Brain microvascular endothelial cell (primary cell): Measurements from ENCODE around the gene ZBTB44.
"Not testable (repeated sequence)": the region's sequence is repeated elsewhere in the genome, so short reads cannot be mapped to it uniquely, and the experiment has no call there.

Source experiments
- DNase-seq: peaks from one replicate; pipeline ENCODE4 v3.0.0-alpha.2; 2020
- H3K27ac ChIP-seq: fragments of 250-450 bp; sonication (Bioruptor Pico); 2 replicates; pipeline ENCODE4 v1.5.1; 2020; ENCODE audit warnings: mild to moderate bottlenecking, moderate library complexity
- H3K27me3 ChIP-seq: fragments of 250-450 bp; sonication (Bioruptor Pico); replicated peaks from 2 replicates; pipeline ENCODE4 v1.5.1; 2020; ENCODE audit warnings: mild to moderate bottlenecking
- H3K36me3 ChIP-seq: fragments of 250-450 bp; sonication (Bioruptor Pico); replicated peaks from 2 replicates; pipeline ENCODE4 v1.5.1; 2020; ENCODE audit warnings: mild to moderate bottlenecking
- H3K4me3 ChIP-seq: 2 replicates; pipeline ENCODE4 v1.5.1; 2011; ENCODE audit warnings: low read depth, mild to moderate bottlenecking, control low read depth, low read length, moderate library complexity
- in situ Hi-C: cut with HindIII; loops from 2 replicates; pipeline ENCODE4 v1.10.0; 2017; ENCODE audit warnings: low sequenced_read_pairs, low pct_ligation_motif_present
- TF ChIP-seq, protein P1 (sequence below): IDR thresholded peaks from 2 replicates; pipeline ENCODE4 v1.5.1; 2011; ENCODE audit warnings: low read depth, mild to moderate bottlenecking, moderate library complexity, low read length, control low read depth, inconsistent platforms; ENCODE audit errors: missing control alignments

The ZBTB44 gene

DNA sequence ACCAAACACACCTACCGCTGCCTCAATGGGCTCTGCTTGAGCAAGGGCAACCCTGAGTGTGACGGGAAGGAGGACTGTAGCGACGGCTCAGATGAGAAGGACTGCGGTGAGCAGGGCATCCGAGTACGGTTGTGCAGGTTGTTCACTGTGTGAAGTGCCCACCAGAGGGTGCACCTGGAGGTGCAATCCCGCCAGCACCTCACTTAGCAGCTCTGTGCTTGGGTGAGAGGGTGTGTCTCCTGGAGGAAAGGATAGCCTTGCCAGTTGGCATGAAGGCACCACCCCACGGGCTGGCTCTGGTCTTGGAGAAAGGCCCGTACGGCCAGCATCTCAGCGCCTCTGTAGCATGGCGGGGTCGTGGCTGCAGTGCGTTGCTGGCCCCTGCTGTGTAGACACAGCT is 115.8 kb downstream of the ZBTB44 start:
- Histone ChIP-seq H3K27ac (no peak overlapping the region), H3K36me3 (no peaks in the 10 kb centered on the region), H3K27me3 (no peaks in the 10 kb centered on the region), H3K4me3 (no peak overlapping the region)
- no peak for DNase-seq
- in situ Hi-C loops: no loop called here
- TF ChIP-seq, protein P1, sequence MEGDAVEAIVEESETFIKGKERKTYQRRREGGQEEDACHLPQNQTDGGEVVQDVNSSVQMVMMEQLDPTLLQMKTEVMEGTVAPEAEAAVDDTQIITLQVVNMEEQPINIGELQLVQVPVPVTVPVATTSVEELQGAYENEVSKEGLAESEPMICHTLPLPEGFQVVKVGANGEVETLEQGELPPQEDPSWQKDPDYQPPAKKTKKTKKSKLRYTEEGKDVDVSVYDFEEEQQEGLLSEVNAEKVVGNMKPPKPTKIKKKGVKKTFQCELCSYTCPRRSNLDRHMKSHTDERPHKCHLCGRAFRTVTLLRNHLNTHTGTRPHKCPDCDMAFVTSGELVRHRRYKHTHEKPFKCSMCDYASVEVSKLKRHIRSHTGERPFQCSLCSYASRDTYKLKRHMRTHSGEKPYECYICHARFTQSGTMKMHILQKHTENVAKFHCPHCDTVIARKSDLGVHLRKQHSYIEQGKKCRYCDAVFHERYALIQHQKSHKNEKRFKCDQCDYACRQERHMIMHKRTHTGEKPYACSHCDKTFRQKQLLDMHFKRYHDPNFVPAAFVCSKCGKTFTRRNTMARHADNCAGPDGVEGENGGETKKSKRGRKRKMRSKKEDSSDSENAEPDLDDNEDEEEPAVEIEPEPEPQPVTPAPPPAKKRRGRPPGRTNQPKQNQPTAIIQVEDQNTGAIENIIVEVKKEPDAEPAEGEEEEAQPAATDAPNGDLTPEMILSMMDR: peak; percentile 21

DNA sequence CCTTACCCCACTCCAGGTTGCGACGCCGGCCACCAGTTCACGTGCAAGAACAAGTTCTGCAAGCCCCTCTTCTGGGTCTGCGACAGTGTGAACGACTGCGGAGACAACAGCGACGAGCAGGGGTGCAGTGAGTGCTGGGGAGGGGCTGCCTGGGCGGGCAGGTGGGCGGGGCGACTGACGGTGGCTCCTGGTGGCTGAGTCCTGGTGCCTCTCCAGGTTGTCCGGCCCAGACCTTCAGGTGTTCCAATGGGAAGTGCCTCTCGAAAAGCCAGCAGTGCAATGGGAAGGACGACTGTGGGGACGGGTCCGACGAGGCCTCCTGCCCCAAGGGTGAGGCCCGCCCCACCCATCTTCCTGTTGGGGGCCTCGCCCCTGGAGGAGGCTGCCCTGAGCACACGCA is 116.4 kb downstream of the ZBTB44 start:
- Histone ChIP-seq H3K4me3 (no peak overlapping the region), H3K27ac (no peak overlapping the region), H3K36me3 (no peaks in the 10 kb centered on the region), H3K27me3 (no peaks in the 10 kb centered on the region)
- TF ChIP-seq, protein P1: no peak
- in situ Hi-C loops: no loop called here
- no peak for DNase-seq

DNA sequence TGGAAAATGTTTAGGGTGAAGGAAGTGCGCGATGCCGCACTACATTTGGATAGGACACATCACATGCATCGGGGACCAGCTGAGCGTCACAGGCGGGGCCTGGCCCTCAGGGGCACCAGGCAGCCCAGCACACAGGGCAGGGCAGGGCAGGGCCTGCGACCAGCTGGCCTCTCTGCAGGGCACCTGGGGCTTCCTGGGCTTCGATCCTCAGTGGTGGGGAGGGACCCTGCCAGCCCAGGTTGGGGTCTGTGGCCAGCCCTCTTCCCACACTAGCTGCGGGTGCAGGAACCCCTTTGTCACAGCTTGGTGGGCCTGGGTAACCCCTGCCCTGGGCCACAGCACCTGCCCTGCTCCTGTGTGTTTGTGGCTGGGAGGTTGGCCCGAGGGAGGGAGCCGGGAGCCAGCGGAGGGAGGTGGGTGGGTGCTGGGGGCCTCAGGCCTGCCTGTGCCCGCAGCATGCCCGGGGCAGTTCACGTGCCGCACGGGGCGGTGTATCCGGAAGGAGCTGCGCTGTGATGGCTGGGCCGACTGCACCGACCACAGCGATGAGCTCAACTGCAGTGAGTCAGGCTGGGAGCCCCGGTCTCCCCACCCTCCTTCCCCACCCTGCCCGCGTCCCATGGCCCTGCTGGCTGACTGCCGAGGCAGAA is 117.2 kb downstream of the ZBTB44 start:
- DNase-seq: no peak
- H3K27me3 ChIP-seq: no peaks in the 10 kb centered on the region
- in situ Hi-C loops: no loop called here
- TF ChIP-seq, protein P1: no peak
- no peak overlapping the region for H3K4me3 ChIP-seq
- no peak overlapping the region for H3K27ac ChIP-seq
- no peaks in the 10 kb centered on the region for H3K36me3 ChIP-seq

DNA sequence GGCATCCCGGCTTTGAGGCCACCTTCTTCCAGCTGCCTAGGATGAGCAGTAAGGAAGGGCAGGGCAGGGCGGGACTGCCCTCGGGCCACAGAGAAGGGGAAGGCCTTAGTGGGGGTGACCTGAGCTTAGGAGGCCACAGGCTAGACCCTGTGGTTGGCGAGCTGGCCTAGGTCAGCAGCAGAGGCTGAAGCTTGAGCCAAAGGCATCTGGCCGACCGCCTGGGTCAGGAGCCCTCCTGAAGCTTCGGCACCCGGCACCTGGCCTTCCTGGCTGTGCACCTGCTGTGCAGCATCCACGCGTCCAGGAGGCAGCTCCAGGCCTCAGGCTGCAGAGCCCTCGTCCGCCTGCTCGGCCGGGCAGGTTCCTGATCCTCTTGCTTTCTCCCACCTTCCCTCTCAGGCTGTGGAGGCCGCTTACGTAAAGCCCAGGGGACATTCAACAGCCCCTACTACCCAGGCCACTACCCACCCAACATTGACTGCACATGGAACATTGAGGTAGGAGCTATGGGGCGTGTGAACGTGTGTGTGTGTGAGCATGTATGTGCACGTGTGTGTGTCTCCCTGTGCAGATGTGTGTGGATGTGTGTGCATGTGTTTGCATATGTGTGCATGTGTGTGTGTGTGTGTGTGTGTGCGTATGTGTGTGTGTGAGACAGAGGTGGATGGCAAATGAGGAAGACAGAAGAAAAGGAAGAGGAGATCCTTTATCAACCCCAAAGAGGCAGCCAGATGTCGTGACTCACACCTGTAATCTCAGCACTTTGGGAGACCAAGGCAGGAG is 120.3 kb downstream of the ZBTB44 start:
- no peak overlapping the region for H3K27ac ChIP-seq
- H3K27me3 ChIP-seq: no peaks in the 10 kb centered on the region
- no peak for DNase-seq
- H3K4me3 ChIP-seq: no peak overlapping the region
- in situ Hi-C loops: no loop called here
- TF ChIP-seq, protein P1: no peak
- no peaks in the 10 kb centered on the region for H3K36me3 ChIP-seq

DNA sequence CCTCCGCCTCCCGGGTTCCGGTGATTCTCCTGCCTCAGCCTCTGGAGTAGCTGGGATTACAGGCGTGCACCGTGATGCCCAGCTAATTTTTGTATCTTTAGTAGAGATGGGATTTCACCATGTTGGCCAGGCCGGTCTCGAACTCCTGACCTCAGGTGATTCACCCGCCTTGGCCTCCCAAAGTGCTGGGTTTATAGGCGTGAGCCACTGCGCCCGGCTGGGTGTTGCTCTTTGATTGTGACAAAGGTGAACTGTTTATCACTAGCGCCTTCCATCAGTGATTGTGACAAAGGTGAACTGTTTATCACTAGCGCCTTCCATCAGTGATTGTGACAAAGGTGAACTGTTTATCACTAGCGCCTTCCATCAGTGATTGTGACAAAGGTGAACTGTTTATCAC is 121.2 kb downstream of the ZBTB44 start:
- H3K36me3 ChIP-seq, DNase-seq, H3K4me3 ChIP-seq, in situ Hi-C loops, H3K27me3 ChIP-seq, H3K27ac ChIP-seq: not testable (repeated sequence)

DNA sequence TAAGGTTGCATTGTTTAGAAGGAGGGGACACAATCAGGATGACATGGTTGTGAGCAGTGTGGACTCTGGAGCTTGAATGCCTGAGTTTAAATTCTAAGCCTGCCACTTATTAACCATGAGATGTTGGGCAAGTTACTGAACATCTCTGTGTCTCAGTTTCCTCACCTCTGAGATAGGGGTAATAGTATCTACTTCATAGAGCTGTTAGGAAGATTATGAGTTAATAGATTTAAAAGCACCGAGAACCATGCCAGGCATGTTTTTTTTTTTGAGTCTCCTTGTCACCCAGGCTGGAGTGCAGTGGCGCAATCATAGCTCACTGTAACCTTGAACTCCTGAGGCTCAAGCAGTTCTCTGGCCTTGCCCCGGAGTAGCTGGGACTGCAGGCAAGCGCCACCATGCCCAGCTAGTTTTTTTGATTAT is 121.9 kb downstream of the ZBTB44 start:
- in situ Hi-C loops: no loop called here
- no peaks in the 10 kb centered on the region for H3K27me3 ChIP-seq
- no peak for DNase-seq
- no peak overlapping the region for H3K27ac ChIP-seq
- no peaks in the 10 kb centered on the region for H3K36me3 ChIP-seq
- H3K4me3 ChIP-seq: no peak overlapping the region
- TF ChIP-seq, protein P1: no peak
